Endothelial cell of umbilical vein (primary cell): ENCODE results near the gene ACVRL1. TPM values are rescaled to one million over a fixed set of nuclear protein-coding genes. Genes with fewer than 3 reads are reported as not detected.

ENCODE experiments used
- BruUV-seq: library from RNA; stranded (reverse); fragments of 400-500 nt; replicated peaks from 2 replicates; lab custom pipeline; 2021; lab: Mats Ljungman, UMichigan
- CTCF ChIA-PET: fragments of 300-600, 350-600 bp; sonication (Branson Sonifier 250); formaldehyde crosslinking; loops from one replicate; lab custom pipeline; 2021; ENCODE audit warnings: antibody characterized with exemption, inconsistent platforms; lab: Charles Lee
- POLR2A ChIA-PET: fragments of 300-600, 350-600 bp; sonication (Branson Sonifier 250); formaldehyde crosslinking; loops from one replicate; lab custom pipeline; 2021; ENCODE audit warnings: antibody characterized with exemption, inconsistent platforms; lab: Charles Lee
- DNase-seq: peaks from one replicate; pipeline ENCODE4 v3.0.0-alpha.2; 2011; ENCODE audit warnings: low read depth, low spot score
- FAIRE-seq: peaks from 2 replicates; lab custom pipeline; 2011; peaks lifted over from hg19 to GRCh38; lab: Jason Lieb, UNC
- H2AFZ ChIP-seq: 2 replicates; pipeline ENCODE4 v1.6.0; 2012; ENCODE audit warnings: low read depth, low read length, control low read depth, inconsistent platforms
- H3K27ac ChIP-seq: 2 replicates; pipeline ENCODE4 v1.5.1; 2011; ENCODE audit warnings: low read depth, mild to moderate bottlenecking, control low read depth, low read length, moderate library complexity; ENCODE audit not compliant: insufficient read depth
- H3K27me3 ChIP-seq, 2 experiments: 2 replicates each; pipeline versions ENCODE4 v1.6.0 to v1.6.1; 2011; ENCODE audit warnings: low read length in 2 of 2, mixed read lengths in 1 of 2; ENCODE audit not compliant: control insufficient read depth in 2 of 2, insufficient read depth in 2 of 2
- H3K36me3 ChIP-seq, 2 experiments: 2 replicates in 1 of 2; 3 replicates in 1 of 2; pipeline ENCODE4 v1.5.1; 2011; ENCODE audit warnings: low read length in 2 of 2, mild to moderate bottlenecking in 1 of 2, moderate library complexity in 1 of 2; ENCODE audit not compliant: control insufficient read depth in 2 of 2, insufficient read depth in 2 of 2; ENCODE audit errors: extremely low read depth in 1 of 2
- H3K4me1 ChIP-seq: 3 replicates; pipeline ENCODE4 v1.5.1; 2011; ENCODE audit warnings: mild to moderate bottlenecking, low read length; ENCODE audit not compliant: control insufficient read depth, insufficient read depth; ENCODE audit errors: extremely low read depth
- H3K4me2 ChIP-seq: 2 replicates; pipeline ENCODE4 v1.6.1; 2011; ENCODE audit warnings: low read length, control low read depth, mixed read lengths; ENCODE audit not compliant: insufficient read depth
- H3K4me3 ChIP-seq, 3 experiments: fragments of 200-600 bp in 1 of 3; sonication (generic), shearing (Covaris generic) in 1 of 3; replicated peaks in 1 of 3; 2 replicates each; pipeline ENCODE4 v1.5.1; 2011 to 2016; ENCODE audit warnings: control low read depth in 3 of 3, low read length in 3 of 3, mild to moderate bottlenecking in 2 of 3, inconsistent platforms in 1 of 3, low read depth in 1 of 3, moderate library complexity in 1 of 3; ENCODE audit not compliant: insufficient read depth in 1 of 3
- H3K79me2 ChIP-seq: 2 replicates; pipeline ENCODE4 v1.6.0; 2012; ENCODE audit warnings: low read length, inconsistent platforms; ENCODE audit not compliant: control insufficient read depth, insufficient read depth
- H3K9ac ChIP-seq: replicated peaks from 2 replicates; pipeline ENCODE3; 2011; ENCODE audit warnings: low read length, control low read depth; ENCODE audit not compliant: insufficient read depth; ENCODE audit errors: extremely low read depth
- H3K9me1 ChIP-seq: replicated peaks from 3 replicates; pipeline ENCODE4 v1.6.0; 2011; ENCODE audit warnings: mild to moderate bottlenecking, low read length; ENCODE audit not compliant: control insufficient read depth, insufficient read depth; ENCODE audit errors: extremely low read depth
- H3K9me3 ChIP-seq: replicated peaks from 2 replicates; pipeline ENCODE4 v1.5.1; 2012; ENCODE audit warnings: low read length, inconsistent platforms; ENCODE audit not compliant: control insufficient read depth, insufficient read depth
- H4K20me1 ChIP-seq: replicated peaks from 2 replicates; pipeline ENCODE3; 2011; ENCODE audit warnings: mild to moderate bottlenecking, low read length; ENCODE audit not compliant: control insufficient read depth, insufficient read depth; ENCODE audit errors: extremely low read depth
- CTCF ChIP-seq, 2 donors: IDR thresholded peaks; 1 replicate in 1 of 2; 2 replicates in 1 of 2; pipeline ENCODE4 v1.5.1; 2011; ENCODE audit warnings: low read length in 2 of 2, mild to moderate bottlenecking in 2 of 2, moderate library complexity in 2 of 2, control low read depth in 1 of 2, inconsistent platforms in 1 of 2, low read depth in 1 of 2; ENCODE audit not compliant: insufficient read depth in 1 of 2; ENCODE audit errors: extremely low read depth in 1 of 2
- EZH2 ChIP-seq: IDR thresholded peaks from 2 replicates; pipeline ENCODE4 v1.6.1; 2012; ENCODE audit warnings: borderline replicate concordance, low read depth, mild to moderate bottlenecking, moderate library complexity, low read length, inconsistent platforms; ENCODE audit not compliant: severe bottlenecking
- FOS ChIP-seq: IDR thresholded peaks from 2 replicates; pipeline ENCODE4 v1.6.1; 2011; ENCODE audit warnings: mild to moderate bottlenecking, low read length, moderate library complexity, borderline replicate concordance; ENCODE audit not compliant: insufficient read depth
- GATA2 ChIP-seq: IDR thresholded peaks from 2 replicates; pipeline ENCODE4 v1.7.0; 2011; ENCODE audit warnings: low read depth, mild to moderate bottlenecking, moderate library complexity, mixed read lengths, low read length; ENCODE audit not compliant: insufficient read length, insufficient read depth
- JUN ChIP-seq: IDR thresholded peaks from 2 replicates; pipeline ENCODE4 v1.6.1; 2011; ENCODE audit warnings: borderline replicate concordance, low read depth; ENCODE audit not compliant: insufficient read length, insufficient read depth
- MAX ChIP-seq: IDR thresholded peaks from 2 replicates; pipeline ENCODE4 v1.6.1; 2011; ENCODE audit not compliant: insufficient read depth, insufficient read length
- MYC ChIP-seq: IDR thresholded peaks from one replicate; pipeline ENCODE4 v1.6.1; 2011; ENCODE audit warnings: mild to moderate bottlenecking, low read depth, low read length
- POLR2A ChIP-seq: IDR thresholded peaks from 2 replicates; pipeline ENCODE4 v1.6.1; 2012; ENCODE audit warnings: low read depth, mild to moderate bottlenecking, control low read depth, low read length
- POLR2AphosphoS5 ChIP-seq: IDR thresholded peaks from 2 replicates; pipeline ENCODE4 v1.6.1; 2012; ENCODE audit warnings: low read depth, mild to moderate bottlenecking, control low read depth, low read length, moderate library complexity; ENCODE audit not compliant: insufficient read depth
- dilution Hi-C: fragments of 300-500 bp; cut with MboI; formaldehyde crosslinking; loops from one replicate; pipeline ENCODE4 v1.15.0; 2019; ENCODE audit warnings: low sequenced_read_pairs; ENCODE audit not compliant: extremely low pct_ligation_motif_present
- intact Hi-C: fragments of 100-400 bp; cut with micrococcal nuclease; formaldehyde crosslinking; loops from one replicate; pipeline ENCODE4 v1.10.0; 2022
- polyA plus RNA-seq, 4 experiments: library from polyadenylated mRNA; depleted of rRNA in 3 of 4; stranded (reverse) in 3 of 4; unstranded in 1 of 4; fragments of >200 nt; gene quantifications; 2 replicates each; pipeline versions ENCODE4 v1.2.1 to v1.2.3, GENCODE V29; 2011 to 2012; ENCODE audit warnings: missing spikeins in 1 of 4
- total RNA-seq: library from RNA; stranded (reverse); gene quantifications from 2 replicates; pipeline ENCODE4 v1.2.3, GENCODE V29; 2021

ACVRL1 gene
- total and polyA plus RNA-seq, 2 donors (not counting 3 experiments of a cell fraction or from before 2014, with no cell fraction given): 355 to 404 TPM

DNA sequence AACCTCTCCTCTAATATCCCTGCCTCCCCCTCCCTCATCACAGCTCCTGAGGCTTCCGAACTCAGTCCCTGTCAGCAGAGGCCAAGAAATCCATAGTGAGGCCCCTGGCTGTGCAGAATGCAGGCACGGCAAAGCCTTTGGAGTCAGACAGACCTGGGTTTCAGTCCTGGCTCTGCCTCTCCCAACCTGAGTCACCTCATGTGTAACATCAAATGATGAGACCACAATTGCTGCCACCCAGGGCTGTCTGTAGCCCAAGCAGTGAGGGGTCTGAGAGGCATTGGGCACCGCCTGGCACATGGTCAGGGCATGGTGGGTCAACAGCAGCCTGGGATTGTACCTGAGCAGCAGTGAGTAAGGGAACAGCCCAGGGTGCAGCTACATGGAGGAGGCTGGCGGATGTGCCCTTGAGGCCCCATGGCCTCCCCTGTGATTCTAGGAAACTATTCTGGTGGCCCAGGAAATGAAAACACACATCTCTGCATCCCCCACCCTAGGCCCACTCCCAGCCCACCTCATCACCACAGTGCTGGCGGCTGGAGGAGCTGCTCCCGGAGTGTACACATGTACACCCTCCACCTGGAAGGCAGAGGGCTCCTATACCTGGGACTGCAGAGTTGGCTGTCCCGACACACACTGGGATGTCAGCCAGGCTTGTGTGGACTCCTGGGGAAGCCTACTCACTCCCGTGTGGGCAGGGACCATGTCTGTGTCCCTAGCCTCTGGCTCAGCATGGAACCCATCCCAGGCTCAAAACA is 11.7 kb upstream of the ACVRL1 start:
- no peak overlapping the region for H3K4me3 ChIP-seq
- no peaks in the 10 kb centered on the region for H3K36me3 ChIP-seq
- intact Hi-C loops (loop anchor here (1.0 to 2.0 kb wide), 4 partner anchors 17 to 85 kb away; no protein-coding TSS in a partner anchor), dilution Hi-C loops (no loop called here)
- CTCF ChIA-PET: interaction anchor here (1.5 to 10.5 kb wide), 10 partner anchors 7 to 129 kb away, joined by 3 to 393 read pairs (median 7); partner anchors contain the start of genes ACVRL1 and ANKRD33
- H3K79me2 ChIP-seq: no peaks in the 10 kb centered on the region
- no peaks in the 10 kb centered on the region for H3K9me1 ChIP-seq
- FAIRE-seq (no peak), DNase-seq (no peak)
- H3K4me1 ChIP-seq: peaks cover 49% of the 10 kb centered on the region
- H3K4me2 ChIP-seq: no peak overlapping the region
- no peak for TF ChIP-seq MAX
- TF ChIP-seq POLR2AphosphoS5: no peak
- no peak for TF ChIP-seq EZH2
- TF ChIP-seq POLR2A: no peak
- no peak for TF ChIP-seq MYC
- TF ChIP-seq GATA2: no peak
- TF ChIP-seq CTCF (IDR thresholded peaks at IDR 0.05; ENCODE audit: extremely low read depth in 1 of 2, insufficient read depth in 1 of 2, low read depth in 1 of 2, low read length in 2 of 2): no peak
- TF ChIP-seq FOS: no peak
- no peak for TF ChIP-seq JUN
- no peak overlapping the region for H2AFZ ChIP-seq
- no TSS peak for BruUV-seq
- no peak overlapping the region for H3K9ac ChIP-seq
- H3K9me3 ChIP-seq: no peaks in the 10 kb centered on the region
- H3K27me3 ChIP-seq: no peaks in the 10 kb centered on the region
- H3K27ac ChIP-seq: peak overlapping the region; percentile 95
- no peaks in the 10 kb centered on the region for H4K20me1 ChIP-seq
- POLR2A ChIA-PET: interaction anchor here (0.8 to 2.7 kb wide), 6 partner anchors 10 to 111 kb away, joined by 3 to 18 read pairs (median 5); partner anchors contain the start of genes ACVRL1 and TAMALIN
